ENCODE measurements around the gene SYAP1.

- TF ChIP-seq CTCF (conservative IDR thresholded peaks at IDR 0.05; ENCODE audit: low read depth in 2 of 2): peak in 1 of 2 experiments; percentile 20; a peak in 2 of 4 replicates
- no peak for TF ChIP-seq POLR2AphosphoS5 (IDR thresholded peaks at IDR 0.05; ENCODE audit: low read depth)
- TF ChIP-seq EZH2 (IDR thresholded peaks at IDR 0.05; ENCODE audit: low read depth, unreplicated experiment): no peak
- TF ChIP-seq NANOG (IDR thresholded peaks at IDR 0.05; ENCODE audit: borderline replicate concordance): no peak
- no peak for TF ChIP-seq EZH2phosphoT487 (IDR thresholded peaks at IDR 0.05; ENCODE audit: unreplicated experiment)
- TF ChIP-seq ETS1 (IDR thresholded peaks at IDR 0.05): no peak
- no peak for TF ChIP-seq CREB1 (CRISPR knock-in tag; IDR thresholded peaks at IDR 0.05; ENCODE audit: low read depth)
- no peak for TF ChIP-seq JUNB (IDR thresholded peaks at IDR 0.05; ENCODE audit: unreplicated experiment)
- no peak for TF ChIP-seq REST (IDR thresholded peaks at IDR 0.05; ENCODE audit: unreplicated experiment)
- no peak for TF ChIP-seq STAT1 (IDR thresholded peaks at IDR 0.05; ENCODE audit: unreplicated experiment)
- TF ChIP-seq ZNF331 (CRISPR knock-in tag; IDR thresholded peaks at IDR 0.05; ENCODE audit: low read depth): no peak
- TF ChIP-seq ZNF114 (CRISPR knock-in tag; IDR thresholded peaks at IDR 0.05): no peak
Observed at GRCh38 chrX:16743604-16744325, 24.4 kb downstream of the SYAP1 start.
